Measurements from ENCODE around the gene PSMB5.

Gene PSMB5

DNA sequence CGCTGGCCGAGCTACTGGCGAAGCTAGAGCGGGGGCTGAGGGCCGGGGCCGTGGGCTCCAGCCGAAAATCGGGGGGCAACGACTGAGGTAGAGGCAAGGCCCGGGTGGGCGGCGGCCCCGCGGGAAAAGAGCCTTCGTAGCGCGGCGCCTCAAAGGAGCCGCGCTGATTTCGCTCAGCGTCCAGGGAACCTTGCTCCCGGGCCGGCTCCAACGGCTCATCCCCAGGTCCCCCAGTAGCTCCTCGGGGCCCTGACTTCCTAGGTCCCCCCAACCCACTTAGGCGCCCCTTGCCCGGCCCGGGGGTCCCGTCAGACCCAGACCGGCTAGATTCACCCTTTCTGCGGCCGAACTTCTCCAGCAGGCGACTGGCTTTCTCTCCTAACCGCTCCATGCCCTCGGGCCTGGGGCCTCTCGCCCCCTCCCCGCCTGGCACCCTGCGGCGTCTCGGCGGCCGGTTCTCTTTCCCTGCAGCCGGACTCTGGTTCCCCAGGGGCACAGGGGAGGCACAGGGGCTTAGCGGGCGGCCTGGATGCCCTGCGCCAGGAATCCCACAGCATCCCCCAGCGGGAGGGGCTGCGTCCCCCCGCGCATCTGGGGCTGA lies 52.7 kb downstream of the PSMB5 start (continued):
- TF ChIP-seq ZNF776 (tag by site-specific recombination; IDR thresholded peaks at IDR 0.05; ENCODE audit: borderline replicate concordance), result no peak
- no peak for TF ChIP-seq ZNF266 (tag by site-specific recombination; IDR thresholded peaks at IDR 0.05; ENCODE audit: low read depth)
- 0 out of 2 replicates have a peak, but pooled peaks have one; percentile 28 for TF ChIP-seq ZBTB8A (tag by site-specific recombination; IDR thresholded peaks at IDR 0.05)
- TF ChIP-seq REPIN1 (tag by site-specific recombination; IDR thresholded peaks at IDR 0.05; ENCODE audit: low read depth), result no peak
- no peak for TF ChIP-seq FEZF1 (tag by site-specific recombination; IDR thresholded peaks at IDR 0.05)
- TF ChIP-seq, protein P1, sequence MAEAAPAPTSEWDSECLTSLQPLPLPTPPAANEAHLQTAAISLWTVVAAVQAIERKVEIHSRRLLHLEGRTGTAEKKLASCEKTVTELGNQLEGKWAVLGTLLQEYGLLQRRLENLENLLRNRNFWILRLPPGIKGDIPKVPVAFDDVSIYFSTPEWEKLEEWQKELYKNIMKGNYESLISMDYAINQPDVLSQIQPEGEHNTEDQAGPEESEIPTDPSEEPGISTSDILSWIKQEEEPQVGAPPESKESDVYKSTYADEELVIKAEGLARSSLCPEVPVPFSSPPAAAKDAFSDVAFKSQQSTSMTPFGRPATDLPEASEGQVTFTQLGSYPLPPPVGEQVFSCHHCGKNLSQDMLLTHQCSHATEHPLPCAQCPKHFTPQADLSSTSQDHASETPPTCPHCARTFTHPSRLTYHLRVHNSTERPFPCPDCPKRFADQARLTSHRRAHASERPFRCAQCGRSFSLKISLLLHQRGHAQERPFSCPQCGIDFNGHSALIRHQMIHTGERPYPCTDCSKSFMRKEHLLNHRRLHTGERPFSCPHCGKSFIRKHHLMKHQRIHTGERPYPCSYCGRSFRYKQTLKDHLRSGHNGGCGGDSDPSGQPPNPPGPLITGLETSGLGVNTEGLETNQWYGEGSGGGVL (tag by site-specific recombination; IDR thresholded peaks at IDR 0.05), result no peak
- TF ChIP-seq ZFHX2 (tag by site-specific recombination; conservative IDR thresholded peaks at IDR 0.05), result peak; percentile 3; the same call in 1 of the 2 replicates
- TF ChIP-seq, protein P2, sequence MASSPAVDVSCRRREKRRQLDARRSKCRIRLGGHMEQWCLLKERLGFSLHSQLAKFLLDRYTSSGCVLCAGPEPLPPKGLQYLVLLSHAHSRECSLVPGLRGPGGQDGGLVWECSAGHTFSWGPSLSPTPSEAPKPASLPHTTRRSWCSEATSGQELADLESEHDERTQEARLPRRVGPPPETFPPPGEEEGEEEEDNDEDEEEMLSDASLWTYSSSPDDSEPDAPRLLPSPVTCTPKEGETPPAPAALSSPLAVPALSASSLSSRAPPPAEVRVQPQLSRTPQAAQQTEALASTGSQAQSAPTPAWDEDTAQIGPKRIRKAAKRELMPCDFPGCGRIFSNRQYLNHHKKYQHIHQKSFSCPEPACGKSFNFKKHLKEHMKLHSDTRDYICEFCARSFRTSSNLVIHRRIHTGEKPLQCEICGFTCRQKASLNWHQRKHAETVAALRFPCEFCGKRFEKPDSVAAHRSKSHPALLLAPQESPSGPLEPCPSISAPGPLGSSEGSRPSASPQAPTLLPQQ (tag by site-specific recombination; IDR thresholded peaks at IDR 0.05), result no peak
- TF ChIP-seq ZNF670 (tag by site-specific recombination; IDR thresholded peaks at IDR 0.05; ENCODE audit: low read depth), result no peak
- no peak for TF ChIP-seq ZNF518A (tag by site-specific recombination; conservative IDR thresholded peaks at IDR 0.05; ENCODE audit: low read depth)
- TF ChIP-seq ZNF785 (tag by site-specific recombination; IDR thresholded peaks at IDR 0.05), result no peak
- no peak for TF ChIP-seq ZNF571 (tag by site-specific recombination; IDR thresholded peaks at IDR 0.05)
- no peak for TF ChIP-seq SCRT1 (tag by site-specific recombination; IDR thresholded peaks at IDR 0.05; ENCODE audit: borderline replicate concordance)
- TF ChIP-seq IKZF3 (tag by site-specific recombination; IDR thresholded peaks at IDR 0.05), result 0 out of 2 replicates have a peak, but pooled peaks have one; percentile 10
- no peak for TF ChIP-seq ZNF350 (tag by site-specific recombination; IDR thresholded peaks at IDR 0.05)
- no peak for TF ChIP-seq ZNF660 (tag by site-specific recombination; IDR thresholded peaks at IDR 0.05)
- TF ChIP-seq HIC1 (tag by site-specific recombination; IDR thresholded peaks at IDR 0.05), result no peak

Measured in HEK293 (cell line).